Measurements from ENCODE around the gene OR4F6.

DNA sequence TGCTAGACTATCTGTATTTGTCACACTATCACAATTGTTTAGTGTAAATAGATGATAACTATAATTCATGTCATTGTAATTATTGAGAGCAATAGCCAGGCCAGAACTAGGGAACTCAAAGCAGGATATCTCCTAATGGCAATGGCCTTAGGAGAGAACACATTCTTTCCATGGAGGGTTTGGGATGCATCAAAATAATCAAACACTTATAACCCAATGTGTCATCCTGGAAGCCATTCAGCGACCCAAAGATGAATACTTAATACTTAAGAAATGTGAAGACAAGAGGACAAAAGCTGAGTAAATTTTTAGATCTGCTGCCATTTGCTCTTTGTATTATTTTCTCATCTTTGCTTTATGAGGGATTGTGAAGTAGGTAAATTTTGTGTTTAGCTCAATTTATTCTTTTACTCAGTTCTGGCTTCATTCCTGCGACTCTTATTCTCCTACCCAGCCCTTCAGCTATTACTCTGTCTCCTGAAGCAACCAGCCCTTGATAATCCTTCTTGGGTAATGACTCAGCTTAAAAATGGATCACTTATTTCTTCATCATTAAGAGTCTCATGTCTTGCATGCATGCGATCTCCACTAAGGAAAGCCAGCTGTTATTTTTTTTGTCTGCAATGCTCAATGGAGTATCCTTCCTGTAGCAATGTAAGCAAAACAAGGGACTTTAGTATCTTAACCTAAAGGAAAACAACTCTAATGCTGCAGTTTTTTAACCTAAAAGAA, 10.7 kb downstream of the OR4F6 start:
- no peak for TF ChIP-seq POLR2A (IDR thresholded peaks at IDR 0.05)
- TF ChIP-seq, protein P1, sequence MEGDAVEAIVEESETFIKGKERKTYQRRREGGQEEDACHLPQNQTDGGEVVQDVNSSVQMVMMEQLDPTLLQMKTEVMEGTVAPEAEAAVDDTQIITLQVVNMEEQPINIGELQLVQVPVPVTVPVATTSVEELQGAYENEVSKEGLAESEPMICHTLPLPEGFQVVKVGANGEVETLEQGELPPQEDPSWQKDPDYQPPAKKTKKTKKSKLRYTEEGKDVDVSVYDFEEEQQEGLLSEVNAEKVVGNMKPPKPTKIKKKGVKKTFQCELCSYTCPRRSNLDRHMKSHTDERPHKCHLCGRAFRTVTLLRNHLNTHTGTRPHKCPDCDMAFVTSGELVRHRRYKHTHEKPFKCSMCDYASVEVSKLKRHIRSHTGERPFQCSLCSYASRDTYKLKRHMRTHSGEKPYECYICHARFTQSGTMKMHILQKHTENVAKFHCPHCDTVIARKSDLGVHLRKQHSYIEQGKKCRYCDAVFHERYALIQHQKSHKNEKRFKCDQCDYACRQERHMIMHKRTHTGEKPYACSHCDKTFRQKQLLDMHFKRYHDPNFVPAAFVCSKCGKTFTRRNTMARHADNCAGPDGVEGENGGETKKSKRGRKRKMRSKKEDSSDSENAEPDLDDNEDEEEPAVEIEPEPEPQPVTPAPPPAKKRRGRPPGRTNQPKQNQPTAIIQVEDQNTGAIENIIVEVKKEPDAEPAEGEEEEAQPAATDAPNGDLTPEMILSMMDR (IDR thresholded peaks at IDR 0.05) = no peak
